ENCODE measurements around the gene CCDC7.
"Not testable (repeated sequence)": the region's sequence is repeated elsewhere in the genome, so short reads cannot be mapped to it uniquely, and the experiment has no call there.

CCDC7 gene

DNA sequence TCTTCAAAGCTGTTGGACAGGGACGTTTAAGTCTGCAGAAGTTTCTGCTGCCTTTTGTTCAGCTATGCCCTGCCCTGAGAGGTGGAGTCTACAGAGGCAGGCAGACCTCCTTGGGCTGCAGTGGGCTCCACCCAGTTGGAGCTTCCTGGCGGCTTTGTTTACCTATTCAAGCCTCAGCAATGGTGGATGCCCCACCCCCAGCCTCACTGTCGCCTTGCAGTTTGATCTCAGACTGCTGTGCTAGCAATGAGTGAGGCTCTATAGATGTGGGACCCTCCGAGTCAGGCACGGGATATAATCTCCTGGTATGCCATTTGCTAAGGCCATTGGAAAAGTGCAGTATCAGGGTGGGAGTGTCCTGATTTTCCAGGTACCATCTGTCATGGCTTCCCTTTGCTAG lies 152.1 kb downstream of the CCDC7 start:
- DNase-seq, result not testable (repeated sequence)

DNA sequence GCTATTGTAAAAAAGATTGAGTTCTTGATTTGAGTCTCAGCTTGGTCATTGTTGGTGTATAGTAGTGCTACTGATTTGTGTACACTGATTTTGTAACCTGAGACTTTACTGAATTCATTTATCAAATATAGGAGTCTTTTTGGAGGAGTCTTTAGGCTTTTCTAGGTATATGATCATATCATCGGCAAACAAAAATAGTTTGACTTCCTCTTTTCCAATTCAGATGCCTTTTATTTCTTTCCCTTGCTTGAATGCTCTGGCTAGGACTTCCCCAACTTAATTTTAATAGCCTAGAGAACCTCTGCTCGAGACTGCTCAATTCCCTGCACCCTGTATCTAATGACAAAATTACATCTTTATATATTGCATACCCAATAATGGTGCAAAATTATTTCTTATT lies 154.4 kb downstream of the CCDC7 start:
- DNase-seq, result no peak

DNA sequence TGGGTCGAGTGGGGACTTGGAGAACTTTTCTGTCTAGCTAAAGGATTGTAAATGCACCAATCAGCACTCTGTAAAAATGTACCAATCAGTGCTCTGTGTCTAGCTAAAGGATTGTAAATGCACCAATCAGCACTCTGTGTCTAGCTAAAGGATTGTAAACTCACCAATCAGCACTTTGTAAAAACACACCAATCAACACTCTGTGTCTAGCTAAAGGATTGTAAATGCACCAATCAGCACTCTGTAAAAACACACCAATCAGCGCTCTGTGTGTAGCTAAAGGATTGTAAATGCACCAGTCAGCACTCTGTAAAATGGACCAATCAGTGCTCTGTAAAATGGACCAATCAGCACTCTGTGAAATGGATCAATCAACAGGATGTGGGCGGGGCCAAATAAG lies 155.6 kb downstream of the CCDC7 start:
- DNase-seq, result not testable (repeated sequence)

DNA sequence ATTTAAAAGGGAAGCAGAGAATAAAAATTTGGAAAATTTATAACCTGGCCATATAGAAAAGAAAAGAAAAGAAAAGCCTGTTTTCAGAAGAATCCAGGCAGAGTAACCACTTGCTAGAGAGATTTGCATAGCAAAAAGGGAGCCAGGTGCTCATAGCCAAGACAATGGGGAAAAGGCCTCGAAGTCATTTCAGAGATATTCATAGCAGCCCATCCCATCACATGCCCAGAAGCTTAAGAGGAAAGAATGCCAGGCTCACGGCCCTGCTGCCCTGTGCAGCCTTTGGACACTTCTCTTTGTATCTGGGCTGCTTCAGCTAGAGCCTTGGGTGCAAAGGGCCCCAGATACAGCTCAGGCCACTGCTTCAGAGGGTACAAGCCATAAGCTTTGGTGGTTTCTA lies 159.8 kb downstream of the CCDC7 start:
- DNase-seq, result no peak

DNA sequence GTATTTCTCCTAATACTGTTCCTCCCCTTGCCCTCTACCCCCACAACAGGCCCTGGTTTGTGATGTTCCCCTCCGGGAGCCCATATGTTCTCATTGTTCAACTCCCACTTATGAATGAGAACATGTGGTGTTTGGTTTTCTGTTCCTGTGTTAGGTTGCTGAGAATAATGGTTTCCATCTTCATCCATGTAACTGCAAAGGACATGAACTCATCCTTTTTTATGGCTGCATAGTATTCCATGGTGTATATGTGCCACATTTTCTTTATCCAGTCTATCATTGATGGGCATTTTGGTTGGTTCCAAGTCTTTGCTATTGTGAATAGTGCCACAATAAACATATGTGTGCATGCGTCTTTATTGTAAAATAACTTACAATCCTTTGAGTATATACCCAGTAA lies 164.6 kb downstream of the CCDC7 start:
- not testable (repeated sequence) for DNase-seq

DNA sequence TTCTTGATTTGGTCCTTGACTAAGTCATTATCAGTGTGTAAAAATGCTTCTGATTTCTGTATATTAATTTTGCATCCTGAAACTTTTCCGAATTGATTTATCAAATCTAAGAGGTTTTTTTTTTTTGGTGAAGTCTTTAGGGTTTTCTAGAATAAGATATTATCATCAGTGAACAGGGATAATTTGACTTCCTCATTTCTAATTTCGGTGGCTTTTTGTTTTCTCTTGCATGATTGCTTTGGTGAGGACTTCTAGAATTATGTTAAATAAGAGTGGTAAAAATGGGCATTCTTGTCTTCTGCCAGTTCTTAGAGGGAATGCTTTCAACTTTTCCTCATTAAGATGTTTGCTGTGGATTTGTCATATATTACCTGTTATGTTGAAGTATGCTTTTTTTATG lies 170.5 kb downstream of the CCDC7 start:
- DNase-seq, result no peak

DNA sequence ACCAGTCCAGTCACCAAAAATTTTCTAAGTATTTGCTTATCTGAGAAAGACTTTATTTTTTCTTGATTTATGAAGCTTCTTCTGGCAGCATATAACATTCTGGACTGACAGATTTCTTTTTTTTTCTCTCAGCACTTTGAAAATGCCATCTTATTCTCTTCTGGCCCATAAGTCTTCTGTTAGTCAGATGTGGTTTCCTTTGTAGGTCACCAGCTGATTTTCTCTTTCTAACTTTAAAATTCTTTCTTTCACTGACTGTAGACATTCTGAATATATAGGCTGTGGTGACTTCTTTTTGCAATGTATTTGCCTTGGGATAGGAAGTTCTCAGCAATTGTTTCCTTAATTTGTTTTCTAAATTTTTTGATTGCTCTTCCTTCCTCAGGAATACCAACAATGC lies 172.5 kb downstream of the CCDC7 start:
- no peak for DNase-seq

DNA sequence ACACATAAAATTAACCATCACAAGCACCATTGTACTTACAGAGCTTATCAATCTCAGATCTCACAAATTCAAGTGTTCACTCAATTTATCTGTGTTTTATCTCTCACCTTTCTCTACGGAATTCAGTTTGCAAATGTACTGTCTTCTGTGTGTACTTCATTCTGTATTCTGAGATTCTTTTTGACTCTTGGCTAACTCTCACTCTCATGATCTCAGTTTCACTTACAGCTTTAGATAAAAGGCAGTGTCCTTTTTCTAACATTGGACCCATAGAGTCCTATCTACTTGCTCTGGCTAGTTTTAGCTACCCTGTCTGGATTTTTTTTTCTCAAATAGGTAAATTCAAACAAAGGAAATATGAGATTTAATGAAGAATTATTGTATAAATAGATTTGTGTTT lies 176.0 kb downstream of the CCDC7 start:
- no peak for DNase-seq

DNA sequence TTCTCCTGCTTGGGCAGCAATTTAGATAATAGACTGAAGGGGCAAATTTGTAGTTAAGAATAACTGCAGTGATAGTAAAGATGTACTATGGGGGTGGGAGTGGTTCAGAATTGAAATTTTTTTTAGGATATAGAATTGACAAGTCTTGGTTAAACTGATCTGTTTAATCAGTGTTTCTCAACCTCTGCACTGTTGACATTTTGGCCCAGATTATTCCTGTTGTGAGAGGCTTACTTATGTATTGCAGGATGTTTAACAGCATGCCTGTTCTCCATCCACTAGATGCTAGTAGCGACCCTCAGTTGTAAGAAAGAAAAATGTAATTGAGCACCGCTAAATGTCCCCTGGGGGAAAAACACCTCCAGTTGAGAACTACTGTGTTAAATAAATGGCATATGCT lies 176.5 kb downstream of the CCDC7 start:
- no peak for DNase-seq

DNA sequence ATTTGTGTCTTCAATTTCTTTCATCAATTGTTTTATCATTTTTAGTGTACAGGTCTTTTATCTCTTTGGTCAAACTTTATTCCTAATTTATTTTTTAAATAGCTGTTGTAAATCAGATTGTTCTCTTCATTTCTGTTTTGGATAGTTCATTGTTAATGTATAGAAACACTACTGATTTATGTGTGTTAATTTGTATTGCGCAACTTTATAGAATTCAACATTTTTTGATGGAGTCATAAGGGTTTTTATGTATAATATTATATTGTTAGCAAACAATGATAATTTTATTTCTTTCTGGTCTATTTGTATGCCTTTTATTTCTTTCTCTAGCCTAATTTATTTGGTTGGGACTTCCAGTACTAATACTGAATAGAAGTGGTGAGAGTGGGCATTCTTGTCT lies 181.2 kb downstream of the CCDC7 start:
- DNase-seq, result no peak

DNA sequence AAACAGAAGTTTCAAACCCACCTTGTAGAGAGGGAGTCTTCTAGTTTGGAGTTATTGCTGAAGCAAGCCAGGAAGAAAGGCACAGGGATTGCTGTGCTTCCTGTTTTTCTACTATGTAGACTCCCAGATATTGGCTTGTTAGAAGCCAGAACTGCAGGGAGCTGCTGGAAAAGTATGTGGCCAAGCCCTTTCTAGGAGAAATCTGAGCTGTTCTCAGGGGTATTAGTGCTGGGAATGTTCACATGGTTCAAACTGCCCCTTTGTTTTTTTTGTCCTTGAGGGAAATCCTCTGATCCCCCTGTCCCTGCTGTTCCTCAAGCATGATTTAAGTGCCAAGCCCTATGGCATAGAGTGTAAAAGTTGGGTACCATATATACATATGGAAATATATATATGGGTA lies 184.0 kb downstream of the CCDC7 start:
- DNase-seq, result no peak

DNA sequence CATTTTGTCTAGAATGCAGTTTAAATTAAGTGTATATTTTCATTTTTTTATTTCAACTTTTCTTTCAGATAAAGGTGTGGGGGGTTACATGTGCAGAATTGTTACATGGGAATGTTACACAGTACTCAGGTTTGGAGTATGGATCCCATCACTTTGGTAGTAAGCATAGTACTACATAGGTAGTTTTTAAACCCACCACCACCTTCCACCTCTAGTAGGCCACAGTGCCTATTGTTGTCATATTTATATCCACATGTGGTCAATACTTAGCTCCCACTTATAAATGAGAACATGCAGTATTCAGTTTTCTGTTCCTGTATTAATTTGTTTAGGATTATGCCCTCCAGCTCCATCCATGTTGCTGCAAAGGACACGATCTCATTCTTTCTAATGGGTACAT lies 200.6 kb downstream of the CCDC7 start:
- DNase-seq, result no peak

DNA sequence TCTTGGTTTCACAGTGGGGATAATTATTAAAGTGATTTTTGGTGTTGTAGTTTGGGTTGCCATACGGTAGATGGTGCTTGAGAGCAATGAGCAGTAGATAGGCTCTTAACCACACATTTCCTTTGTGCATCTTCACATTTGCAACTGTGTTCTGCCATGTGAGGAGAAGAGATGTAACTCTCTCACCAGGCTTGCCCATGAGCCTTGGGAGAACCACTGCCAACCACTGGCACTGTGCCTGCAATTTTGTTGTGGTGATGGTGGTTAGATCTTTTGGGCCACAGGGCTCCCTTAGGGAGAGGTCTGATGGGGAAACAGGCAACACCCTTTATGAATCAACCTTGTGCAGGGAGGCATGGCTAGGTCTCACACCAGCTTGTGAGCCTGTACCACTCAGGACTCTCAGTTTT lies 204.3 kb downstream of the CCDC7 start:
- DNase-seq, result peak; percentile 33

DNA sequence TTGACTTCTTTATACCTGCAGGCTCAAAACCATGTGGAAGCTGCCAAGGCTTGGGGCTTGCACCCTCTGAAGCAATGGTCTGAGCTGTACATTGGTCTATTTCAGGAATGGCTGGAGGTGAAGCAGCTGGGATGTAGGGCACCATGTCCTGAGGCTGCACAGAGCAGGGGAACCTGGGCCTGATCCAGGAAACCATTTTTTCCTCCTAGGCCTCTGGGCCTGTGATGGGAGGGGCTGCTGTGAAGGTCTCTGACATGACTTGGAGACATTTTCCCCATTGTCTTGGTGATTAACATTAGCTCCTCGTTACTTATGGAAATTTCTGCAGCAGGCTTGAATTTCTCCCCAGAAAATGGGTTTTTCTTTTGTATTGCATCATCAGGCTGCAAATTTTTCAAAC lies 211.5 kb downstream of the CCDC7 start:
- DNase-seq, result not testable (repeated sequence)

DNA sequence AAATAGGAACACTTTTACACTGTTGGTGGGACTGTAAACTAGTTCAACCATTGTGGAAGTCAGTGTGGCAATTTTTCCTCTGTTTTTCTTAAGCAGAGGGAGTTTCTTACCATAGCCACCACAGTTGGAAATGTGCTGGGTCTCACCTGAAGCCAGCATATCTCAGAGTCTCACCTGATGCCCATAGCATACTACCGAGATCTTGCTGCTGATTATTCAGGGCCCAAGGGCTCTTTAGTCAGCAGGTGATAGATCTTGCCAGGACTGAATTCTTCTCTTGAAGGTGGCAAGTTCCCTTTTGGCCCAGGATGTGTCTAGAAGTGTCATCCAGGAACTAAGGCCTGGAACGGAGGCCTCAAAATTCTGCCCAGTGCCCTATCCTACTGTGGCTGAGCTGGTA lies 215.4 kb downstream of the CCDC7 start:
- DNase-seq, result no peak

DNA sequence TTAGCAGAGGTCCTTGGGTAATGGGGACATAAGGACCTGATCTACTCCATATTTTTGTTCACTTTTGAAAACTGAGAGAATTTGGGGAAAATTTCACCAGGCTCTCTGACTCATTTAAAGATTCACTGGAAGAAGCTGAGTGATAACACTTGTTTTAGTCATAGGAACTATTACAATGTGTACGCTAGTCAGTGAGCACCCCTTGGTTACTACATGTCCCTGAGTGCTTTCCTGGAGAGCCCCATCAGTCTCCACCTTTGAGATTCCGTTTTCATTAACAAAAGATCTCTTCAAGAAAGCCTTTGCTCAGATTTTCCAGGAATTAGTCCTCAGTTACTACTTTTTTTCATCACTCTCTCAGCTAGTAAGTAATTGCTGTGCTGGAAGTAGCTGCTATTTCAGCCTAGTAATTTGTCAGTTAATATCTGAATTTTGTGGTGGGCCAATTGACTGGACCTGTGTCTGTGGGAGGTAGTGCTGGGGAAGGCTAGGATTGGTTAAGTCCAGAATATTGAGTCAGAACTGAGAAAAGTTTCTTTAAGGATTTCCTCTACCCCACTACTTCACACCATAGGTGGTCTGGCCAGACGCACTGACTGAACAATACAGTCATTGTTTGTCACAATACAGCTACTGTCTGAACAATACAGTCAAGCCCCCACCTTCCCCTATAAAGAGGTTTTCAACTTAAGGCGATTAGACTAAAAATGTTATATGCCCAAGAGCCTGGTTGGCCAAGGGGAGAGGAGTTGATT lies 235.0 kb downstream of the CCDC7 start:
- DNase-seq, result no peak

DNA sequence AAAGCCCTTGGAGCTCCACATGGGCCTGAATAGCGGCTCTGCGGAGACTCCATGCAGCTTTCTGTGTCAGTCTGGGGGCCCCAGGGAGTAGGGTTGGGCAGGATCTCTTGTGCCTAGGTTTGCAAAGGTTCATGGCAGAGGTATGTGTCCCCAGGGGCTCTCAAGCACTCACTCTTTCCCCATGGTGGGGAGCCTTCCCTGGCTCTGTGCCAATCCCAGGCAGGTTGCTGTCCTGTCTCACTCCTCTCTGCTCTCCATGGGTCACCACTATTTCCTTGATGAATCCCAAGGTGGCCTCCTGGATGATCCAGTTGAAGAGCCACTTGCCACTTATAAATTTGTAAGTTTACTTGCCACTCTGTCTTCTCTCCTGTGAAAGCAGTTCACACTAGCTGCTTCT lies 238.4 kb downstream of the CCDC7 start:
- no peak for DNase-seq

DNA sequence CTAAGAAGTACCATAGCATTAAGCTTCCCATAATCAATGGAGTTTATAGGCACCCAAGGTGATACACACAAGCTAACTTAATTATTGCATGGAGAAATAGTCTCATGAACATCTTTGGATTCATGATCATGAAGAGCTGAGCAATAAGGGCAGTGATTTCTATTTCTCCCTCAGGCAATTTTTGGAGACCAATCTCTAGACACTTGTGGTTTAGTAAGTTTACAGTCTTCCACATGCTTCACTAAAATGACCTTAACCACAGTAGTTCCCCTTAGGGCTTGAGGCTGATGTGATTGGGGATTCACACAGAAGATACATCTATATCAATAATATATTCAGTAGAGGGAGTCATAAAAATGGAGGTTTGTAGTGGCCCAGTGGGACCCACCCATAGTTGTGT lies 241.2 kb downstream of the CCDC7 start:
- DNase-seq, result no peak

DNA sequence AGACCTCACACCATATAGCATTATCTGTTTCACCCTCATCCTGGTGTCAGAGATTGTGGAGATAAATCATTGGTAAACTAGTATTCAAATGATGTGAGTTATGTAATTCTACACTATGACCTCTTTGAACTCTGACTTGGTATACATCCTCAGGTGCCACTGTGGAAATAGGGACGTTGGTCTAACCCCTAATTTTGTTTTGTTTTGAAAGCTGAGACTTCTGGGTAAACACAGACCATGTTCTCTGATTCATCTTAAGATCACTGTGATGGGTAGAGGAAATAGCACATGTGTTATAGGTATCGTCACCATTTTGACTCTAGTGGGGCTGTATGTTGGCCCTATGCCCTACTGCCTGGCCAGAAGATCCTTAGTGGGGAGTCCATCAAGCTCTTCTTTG lies 241.6 kb downstream of the CCDC7 start:
- DNase-seq, result no peak

DNA sequence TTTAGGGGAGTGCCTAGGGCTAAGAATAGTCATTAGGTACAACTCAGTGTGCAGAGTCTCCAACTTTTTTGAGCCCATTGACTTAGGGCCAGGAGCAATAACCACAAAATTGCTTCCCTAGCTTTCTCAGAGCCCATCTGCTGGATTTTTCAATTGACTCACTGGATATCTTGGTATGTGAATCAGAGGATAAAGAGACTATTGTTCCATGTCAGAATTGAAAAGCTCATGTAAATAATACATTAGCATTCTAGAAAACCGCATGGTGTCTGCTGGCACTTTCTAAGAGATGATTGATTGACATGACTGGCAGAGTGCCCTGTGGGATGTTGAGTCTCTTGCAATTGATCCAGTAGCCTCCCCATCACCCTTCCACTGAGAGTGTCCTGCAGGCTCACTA lies 246.2 kb downstream of the CCDC7 start:
- DNase-seq, result no peak

DNA sequence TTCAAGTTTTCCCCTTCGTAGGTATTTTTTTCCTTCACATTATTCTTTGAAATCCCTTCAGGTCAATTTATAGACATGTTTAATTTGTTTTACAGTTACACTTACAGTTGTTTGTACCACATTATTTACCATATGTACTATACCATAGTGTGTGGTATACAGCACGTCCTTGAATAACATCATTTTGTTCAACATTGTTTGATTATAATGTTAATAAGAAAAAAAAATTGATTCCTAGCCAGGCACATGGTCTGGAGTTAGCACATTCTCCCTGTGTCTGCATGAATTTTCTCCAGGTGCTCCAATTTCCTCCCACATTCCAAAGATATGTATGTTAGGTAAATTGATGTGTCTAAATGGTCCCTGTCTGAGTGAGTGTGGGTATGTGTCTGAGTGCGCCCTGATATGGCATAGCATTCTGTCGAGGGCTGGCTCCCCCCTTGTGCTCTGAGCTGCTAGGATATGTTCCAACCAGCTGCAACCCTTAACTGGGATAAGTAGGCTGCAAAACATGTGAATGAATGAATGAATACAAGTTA lies 247.6 kb downstream of the CCDC7 start:
- no peak for DNase-seq

DNA sequence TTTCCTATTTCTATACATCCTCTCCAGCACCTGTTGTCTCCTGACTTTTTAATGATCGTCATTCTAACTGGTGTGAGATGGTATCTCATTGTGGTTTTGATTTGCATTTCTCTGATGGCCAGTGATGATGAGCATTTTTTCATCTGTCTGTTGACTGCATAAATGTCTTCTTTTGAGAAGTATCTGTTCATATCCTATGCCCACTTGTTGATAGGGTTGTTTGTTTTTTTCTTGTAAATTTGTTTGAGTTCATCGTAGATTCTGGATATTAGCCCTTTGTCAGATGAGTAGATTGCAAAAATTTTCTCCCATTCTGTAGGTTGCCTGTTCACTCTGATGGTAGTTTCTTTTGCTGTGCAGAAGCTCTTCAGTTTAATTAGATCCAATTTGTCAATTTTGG lies 253.7 kb downstream of the CCDC7 start:
- DNase-seq, result not testable (repeated sequence)

DNA sequence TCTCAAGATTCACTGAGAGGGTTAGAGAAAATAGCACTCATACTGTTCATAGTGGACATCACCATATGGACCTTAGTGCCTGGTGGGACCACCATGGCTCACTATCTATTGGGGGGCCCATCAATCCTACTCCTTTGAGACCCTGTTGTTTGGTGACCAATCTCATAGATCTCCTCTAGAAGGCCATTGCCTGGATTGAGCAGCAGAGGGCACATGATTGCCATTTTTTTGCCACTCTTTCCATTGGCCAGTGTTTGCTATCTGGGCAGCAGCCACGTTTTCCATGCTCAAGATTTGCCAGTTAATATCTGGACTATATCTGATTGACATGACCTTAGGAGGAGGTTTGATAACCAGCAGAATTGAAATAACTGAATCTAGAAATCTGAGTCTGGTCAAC lies 267.6 kb downstream of the CCDC7 start:
- no peak for DNase-seq

DNA sequence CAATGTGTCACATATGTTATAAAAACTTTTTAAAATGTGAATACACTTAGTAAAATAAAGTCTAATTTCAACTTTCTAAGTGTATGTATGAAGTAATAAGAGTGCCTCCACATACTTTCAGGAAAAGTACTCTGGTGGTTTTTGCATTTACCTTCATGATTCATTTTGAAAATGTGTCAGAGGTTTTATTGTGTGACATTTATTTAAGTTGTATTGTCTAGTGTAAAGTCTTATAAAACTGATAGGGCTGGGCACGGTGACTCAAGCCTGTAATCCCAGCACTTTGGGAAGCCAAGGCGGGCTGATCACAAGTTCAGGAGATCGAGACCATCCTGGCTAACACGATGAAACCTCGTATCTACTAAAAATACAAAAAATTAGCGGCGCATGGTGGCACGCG lies 285.6 kb downstream of the CCDC7 start:
- DNase-seq, result no peak

DNA sequence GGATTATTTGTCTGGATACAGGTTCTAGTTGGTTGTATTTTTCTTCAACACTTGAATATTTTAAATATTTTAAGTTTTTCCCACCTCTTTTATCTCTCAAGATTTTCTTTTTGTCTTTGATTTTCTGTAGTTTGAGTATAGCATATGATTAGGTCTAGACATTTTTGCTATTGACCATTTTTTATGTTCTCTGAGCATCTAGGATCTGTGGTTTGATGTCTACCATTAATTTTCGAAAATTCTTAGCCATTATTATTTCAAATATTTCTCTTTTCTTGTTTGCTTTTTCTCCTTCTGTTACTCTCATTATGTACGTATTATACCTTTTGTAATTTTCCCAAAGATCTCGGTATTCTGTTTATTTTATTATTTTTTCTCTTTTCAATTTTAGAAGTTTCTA lies 293.0 kb downstream of the CCDC7 start:
- DNase-seq, result no peak

Measured in CD4-positive, alpha-beta T cell treated with Interleukin-4 for 4 hours (primary cell).